Mononuclear cell (primary cell): ENCODE measurements around the gene YES1. TPM values are rescaled to one million over a fixed set of nuclear protein-coding genes. Genes with fewer than 3 reads are reported as not detected.
"Not testable (repeated sequence)": the region's sequence is repeated elsewhere in the genome, so short reads cannot be mapped to it uniquely, and the experiment has no call there.

ENCODE experiments used
- H3K27me3 ChIP-seq: 2 replicates; pipeline ENCODE4 v1.6.0; 2011; ENCODE audit warnings: low read length, control low read depth; ENCODE audit not compliant: insufficient read depth
- H3K4me1 ChIP-seq: 2 replicates; pipeline ENCODE4 v1.5.1; 2011; ENCODE audit warnings: mild to moderate bottlenecking, low read length, control low read depth; ENCODE audit not compliant: insufficient read depth
- H3K4me3 ChIP-seq: 2 replicates; pipeline ENCODE4 v1.5.1; 2011; ENCODE audit warnings: mild to moderate bottlenecking, low read length, moderate library complexity
- H3K9me3 ChIP-seq: 2 replicates; pipeline ENCODE4 v1.5.1; 2011; ENCODE audit warnings: low read depth, mild to moderate bottlenecking, control low read depth, low read length
- total RNA-seq: library from RNA; depleted of rRNA; stranded (reverse); fragments of >200 nt; gene quantifications from one replicate; pipeline ENCODE4 v1.2.3, GENCODE V29; 2012

Gene YES1
- total RNA-seq, 1 donor = 53.4 TPM

DNA sequence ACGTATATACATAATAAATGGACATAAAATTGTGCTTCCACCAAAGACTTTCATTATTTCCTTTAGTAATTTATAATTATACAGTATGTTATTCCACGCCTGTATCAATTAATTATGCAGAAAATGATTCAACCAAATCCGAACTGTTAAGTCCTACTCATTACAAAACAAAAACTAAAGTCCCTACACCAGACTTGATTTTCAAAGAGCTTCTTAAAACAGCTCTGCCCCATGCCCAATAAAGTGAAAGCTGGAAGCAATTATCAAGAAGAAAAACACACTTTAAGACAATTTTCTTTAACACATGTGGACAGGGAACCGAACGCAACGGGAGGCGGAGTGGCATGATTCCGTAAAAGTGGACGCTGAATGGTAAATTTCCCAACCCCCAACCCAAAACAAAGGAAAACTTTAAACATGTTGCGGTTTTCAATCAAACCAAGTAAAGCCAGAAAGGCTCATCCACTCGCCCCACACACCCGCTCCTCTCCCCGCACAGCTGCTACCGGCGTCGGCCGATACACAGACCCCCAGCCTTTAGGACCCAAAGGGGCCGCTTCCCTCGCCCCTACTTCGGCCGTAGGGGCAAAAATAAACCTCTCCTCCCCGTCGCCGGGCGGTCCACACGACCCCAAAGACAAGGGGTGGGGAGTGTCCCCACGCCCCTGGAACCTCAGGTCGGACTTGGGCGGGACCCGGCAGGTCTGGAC is 705 bp downstream of the YES1 start:
- peak overlapping the region; percentile 49 for H3K4me3 ChIP-seq

DNA sequence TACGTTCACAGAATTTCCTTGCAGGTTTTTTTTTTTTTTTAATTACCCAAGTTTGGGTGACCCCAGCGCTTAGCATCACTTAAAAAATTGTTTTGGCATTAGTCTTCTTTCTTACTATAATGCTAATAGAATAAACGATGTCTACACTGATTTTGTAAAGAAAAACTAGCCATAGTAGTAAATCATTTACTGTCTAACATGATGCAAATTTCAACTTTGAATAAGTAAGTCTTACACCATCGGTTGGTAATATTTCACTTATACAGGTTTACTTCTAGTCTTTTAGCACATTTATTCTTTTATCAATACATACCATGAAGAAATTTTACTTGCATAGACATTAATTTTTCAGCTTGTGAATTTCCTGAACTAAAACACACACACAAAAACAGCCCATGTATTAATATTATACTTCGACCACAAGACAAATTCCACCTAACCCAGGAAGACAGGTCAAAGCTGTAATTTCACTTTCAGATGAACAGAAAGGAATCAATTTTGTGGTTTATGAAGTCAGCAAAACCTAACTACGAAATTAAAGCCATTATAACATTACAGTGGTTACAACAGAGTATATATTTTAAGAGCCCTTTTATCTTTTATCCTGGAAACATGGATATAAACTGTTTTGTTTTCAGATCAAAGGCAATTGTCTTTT is 1.9 kb downstream of the YES1 start:
- no peaks in the 10 kb centered on the region for H3K9me3 ChIP-seq
- H3K4me3 ChIP-seq = no peak overlapping the region
- H3K4me1 ChIP-seq = peaks cover 40% of the 10 kb centered on the region
- H3K27me3 ChIP-seq = peaks cover 85% of the 10 kb centered on the region

More for the DNA sequence above, 705 bp downstream of the YES1 start:
- Histone ChIP-seq H3K9me3 (no peaks in the 10 kb centered on the region), H3K27me3 (peaks cover 84% of the 10 kb centered on the region), H3K4me1 (peaks cover 40% of the 10 kb centered on the region)

DNA sequence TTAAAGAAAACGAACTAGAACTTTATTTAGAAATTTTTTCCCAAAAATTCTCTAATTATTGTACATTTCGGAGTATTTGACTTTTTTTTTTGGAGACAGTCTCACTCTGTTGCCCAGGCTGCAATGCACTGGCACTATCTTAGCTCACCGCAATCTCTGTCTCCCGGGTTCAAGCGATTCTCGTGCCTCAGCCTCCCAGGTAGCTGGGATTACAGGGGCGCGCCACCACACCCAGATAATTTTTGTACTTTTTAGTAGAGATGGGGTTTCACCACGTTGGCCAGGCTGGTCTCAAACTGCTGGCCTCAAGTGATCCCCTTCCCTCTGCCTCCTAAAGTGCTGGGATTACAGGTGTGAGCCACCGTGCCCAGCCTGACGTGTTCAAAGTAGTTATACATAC is 2.8 kb downstream of the YES1 start:
- Histone ChIP-seq H3K4me1 (peaks cover 34% of the 10 kb centered on the region), H3K27me3 (peaks cover 83% of the 10 kb centered on the region)
- H3K4me3 ChIP-seq, H3K9me3 ChIP-seq: not testable (repeated sequence)

DNA sequence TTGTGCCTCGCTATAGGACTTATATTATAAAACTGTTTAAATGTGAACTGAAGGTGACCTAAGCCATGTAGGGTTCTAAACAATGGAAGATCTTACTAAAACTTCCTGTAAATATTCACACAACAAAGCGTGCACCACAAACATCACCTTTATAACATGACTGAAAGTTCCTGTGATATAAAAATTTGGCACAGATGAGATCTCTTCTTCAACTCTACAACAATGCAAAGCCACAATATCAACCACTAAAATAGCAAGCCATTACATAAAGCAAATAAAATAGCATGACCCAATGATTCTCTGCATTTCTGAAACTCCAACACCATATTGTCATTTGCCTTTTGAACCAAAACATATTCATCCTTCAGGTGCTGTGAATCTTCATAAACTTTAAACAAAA is 3.5 kb downstream of the YES1 start:
- Histone ChIP-seq H3K4me3 (no peak overlapping the region), H3K27me3 (peaks cover 83% of the 10 kb centered on the region), H3K4me1 (peaks cover 29% of the 10 kb centered on the region), H3K9me3 (no peaks in the 10 kb centered on the region)

DNA sequence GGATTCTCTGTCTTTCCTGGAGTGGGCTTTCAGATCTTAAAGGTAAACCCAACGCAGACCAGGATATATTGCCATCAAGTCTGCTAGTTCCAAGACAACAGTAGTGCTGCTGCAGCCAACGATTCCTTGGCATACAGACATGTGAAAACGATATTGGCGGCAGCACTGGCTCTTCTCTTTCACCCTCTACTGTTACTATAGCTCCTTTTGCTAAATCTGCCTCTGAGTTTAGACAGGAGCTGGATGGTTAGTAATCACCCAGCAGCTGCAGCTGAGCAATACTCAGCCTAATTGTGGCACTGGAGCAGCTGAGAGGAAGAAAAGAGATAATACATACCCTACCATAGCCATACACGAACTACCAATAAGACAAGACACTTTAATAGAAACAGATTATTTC is 4.0 kb downstream of the YES1 start:
- H3K27me3 ChIP-seq = peaks cover 87% of the 10 kb centered on the region
- H3K4me1 ChIP-seq = peaks cover 24% of the 10 kb centered on the region

DNA sequence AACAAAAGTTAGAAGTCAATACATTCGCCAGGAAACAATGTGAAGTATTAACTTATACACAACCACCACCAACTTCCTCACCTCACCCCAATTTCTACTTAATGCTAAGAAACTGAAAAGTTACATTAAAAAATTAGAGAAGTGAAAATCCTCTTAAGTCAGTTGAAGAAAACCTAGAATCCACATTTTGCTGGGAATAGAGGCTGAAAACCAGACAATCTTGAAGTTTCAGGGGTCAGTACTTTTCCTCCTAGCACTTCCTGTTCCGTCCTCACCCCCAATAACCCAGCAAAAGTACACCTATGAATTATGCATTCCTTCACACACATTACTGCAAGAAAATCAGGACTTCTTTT is 6.3 kb downstream of the YES1 start:
- Histone ChIP-seq H3K27me3 (peaks cover 95% of the 10 kb centered on the region), H3K4me3 (no peak overlapping the region)

More for the DNA sequence above, 4.0 kb downstream of the YES1 start:
- no peak overlapping the region for H3K4me3 ChIP-seq
- H3K9me3 ChIP-seq = no peaks in the 10 kb centered on the region

DNA sequence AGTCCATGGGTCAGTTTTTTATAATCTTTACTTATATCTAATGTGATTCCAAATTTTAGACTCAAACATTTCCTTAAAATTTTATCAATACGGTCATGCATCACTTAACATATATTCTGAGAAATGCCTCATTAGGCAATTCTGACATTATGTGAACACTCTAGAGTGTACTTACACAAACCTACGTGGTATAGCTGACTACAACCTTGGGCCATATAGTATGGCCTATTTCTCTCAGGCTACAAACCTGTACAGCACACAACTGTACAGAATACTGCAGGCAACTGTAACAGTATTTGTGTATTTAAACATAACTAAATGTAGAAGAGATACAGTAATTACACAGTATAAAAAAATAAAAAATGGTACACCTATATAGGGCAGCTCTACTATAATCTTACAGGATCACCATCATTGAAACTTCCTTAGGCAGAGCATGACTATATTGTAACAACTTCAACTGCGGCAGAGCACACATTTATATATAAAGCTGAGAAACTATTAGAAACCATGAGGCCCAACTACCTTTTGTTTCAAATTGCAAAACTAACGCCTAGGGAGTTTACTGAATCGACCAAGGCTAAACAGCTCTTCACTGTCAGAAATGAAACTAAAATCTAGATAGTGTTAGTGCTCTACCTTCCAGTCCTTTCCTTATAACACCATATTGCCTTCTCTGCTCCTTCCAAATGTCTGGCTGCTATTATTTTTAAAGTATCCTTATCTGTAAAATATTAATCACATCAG is 6.9 kb downstream of the YES1 start:
- H3K9me3 ChIP-seq = no peaks in the 10 kb centered on the region
- peaks cover 95% of the 10 kb centered on the region for H3K27me3 ChIP-seq
- H3K4me3 ChIP-seq = no peak overlapping the region
- H3K4me1 ChIP-seq = peaks cover 7% of the 10 kb centered on the region

More for the DNA sequence above, 6.3 kb downstream of the YES1 start:
- Histone ChIP-seq H3K4me1 (peaks cover 7% of the 10 kb centered on the region), H3K9me3 (no peaks in the 10 kb centered on the region)

DNA sequence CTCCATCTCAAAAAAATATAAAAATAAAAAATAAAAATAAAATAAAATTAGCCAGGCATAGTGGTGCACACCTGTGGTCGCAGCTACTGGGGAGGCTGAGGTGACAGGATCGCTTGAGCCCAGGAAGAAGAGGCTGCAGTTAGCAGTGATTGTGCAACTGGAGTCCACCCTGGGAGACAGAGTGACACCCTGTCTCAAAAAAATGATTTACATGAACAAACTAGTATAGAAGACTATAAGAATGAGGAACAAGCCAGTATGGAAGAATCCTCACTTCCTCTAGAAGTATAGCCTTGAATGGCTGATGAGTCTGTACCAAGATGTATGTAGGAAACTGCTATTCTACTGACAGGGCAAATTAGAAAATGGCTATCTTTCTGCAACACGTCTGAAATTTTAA is 10.9 kb downstream of the YES1 start:
- no peak overlapping the region for H3K4me3 ChIP-seq
- H3K27me3 ChIP-seq = peaks cover 91% of the 10 kb centered on the region
- no peaks in the 10 kb centered on the region for H3K4me1 ChIP-seq
- H3K9me3 ChIP-seq = no peaks in the 10 kb centered on the region

DNA sequence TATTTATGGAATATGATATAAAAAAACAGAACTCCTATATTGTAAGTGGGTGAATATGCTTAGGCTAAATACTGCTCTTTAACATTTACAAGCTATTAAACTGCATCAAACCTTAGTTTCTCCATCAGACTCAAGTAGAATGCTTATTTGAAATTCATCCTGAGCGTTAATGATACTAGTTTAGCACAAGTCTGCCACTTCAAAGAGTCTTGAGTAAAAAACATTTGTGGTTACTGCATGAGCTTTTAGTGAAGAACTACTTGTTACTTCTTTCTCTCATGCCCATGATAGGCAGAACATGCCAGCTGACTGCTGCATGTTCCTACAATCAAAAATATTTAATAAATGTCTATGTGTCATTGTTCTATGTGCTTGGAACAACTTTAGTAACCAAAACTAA is 12.1 kb downstream of the YES1 start:
- Histone ChIP-seq H3K4me3 (no peak overlapping the region), H3K4me1 (no peaks in the 10 kb centered on the region), H3K27me3 (peaks cover 86% of the 10 kb centered on the region), H3K9me3 (no peaks in the 10 kb centered on the region)

DNA sequence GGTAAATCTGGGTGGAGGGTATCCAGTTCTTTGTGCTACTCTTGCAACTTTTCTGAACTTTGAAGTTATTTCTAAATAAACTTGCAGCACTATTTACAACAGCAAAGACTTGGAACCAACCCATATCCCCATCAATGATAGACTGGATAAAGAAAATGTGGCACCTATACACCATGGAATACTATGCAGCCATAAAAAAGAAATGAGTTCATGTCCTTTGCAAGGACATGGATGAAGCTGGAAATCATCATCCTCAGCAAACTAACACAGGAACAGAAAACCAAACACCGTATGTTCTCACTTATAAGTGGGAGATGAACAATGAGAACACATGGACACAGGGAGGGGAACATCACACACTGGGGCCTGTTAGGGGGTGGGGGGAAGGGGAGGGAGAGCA is 16.7 kb downstream of the YES1 start:
- H3K27me3 ChIP-seq = peaks cover 69% of the 10 kb centered on the region
- H3K4me1 ChIP-seq, H3K9me3 ChIP-seq, H3K4me3 ChIP-seq: not testable (repeated sequence)

DNA sequence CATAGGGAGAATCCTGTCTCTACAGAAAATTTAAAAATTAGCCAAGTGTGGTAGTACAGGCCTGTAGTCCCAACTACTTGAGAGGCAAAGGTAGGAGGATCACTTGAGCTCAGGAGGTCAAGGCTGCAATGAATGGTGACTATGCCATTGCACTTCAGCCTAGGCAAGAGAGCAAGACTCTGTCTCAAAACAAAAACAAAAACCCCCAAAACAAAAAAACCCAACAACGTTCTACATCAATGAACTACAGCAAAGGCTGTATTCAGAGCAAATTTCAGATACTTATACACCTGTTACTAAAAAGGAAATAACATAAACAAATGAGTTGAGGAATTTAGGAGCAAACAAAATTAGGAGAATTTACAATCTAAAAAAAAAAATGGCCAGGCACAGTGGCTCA is 22.6 kb downstream of the YES1 start:
- Histone ChIP-seq H3K4me3 (no peak overlapping the region), H3K9me3 (no peaks in the 10 kb centered on the region), H3K27me3 (peaks cover 49% of the 10 kb centered on the region), H3K4me1 (peaks cover 9% of the 10 kb centered on the region)

DNA sequence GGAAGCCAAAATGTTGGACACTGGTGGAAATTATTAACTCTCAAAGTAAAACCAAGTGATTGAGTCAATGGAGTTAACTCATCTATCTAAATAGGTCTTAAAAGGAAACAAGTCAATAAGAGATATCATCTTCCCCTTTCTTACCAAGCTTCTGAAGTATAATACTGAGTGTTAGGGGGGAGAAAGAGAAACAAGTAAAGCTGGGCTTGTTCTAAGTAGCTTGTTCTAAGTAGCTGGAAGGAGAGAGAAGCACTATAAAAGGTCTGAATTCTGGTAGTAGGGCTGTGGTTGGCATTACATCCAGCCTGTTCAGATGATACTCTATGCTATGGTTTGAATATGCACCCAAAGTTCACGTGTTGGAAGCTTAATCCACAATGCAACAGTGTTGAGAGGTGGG is 26.8 kb downstream of the YES1 start:
- Histone ChIP-seq H3K4me3 (no peak overlapping the region), H3K9me3 (no peaks in the 10 kb centered on the region), H3K4me1 (peaks cover 9% of the 10 kb centered on the region), H3K27me3 (peaks cover 42% of the 10 kb centered on the region)

DNA sequence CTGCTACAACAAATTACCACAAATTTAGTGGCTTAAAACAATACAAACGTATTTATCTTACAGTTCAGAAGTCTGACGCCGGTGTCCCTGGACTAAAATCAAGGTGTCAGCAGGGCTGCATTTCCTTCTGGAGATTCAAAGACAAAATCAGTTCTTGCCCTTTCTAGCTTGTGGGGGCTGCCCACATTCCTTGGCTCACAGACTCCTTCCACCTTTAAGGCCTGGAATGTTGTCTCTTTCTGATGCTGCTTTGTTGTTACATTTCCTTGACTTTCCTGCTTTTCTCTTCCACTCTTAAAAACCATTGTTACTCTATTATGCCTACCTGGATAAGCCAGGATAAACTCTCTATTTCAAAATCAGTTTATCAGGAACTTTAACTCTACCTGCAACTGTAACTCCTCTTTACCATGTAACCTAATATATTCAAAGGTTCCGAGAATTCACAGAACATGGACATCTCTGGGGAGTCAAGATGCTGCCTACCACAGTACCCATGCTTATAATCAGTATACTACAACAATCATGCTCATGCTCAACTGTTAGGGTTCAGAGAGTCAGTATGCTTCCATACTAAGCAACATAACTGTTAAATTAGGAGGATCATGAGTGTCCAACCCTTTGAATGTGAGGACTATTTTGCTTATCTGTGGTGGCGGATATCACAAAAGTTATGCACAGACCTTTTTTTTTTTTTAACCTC is 27.4 kb downstream of the YES1 start:
- peaks cover 9% of the 10 kb centered on the region for H3K4me1 ChIP-seq
- no peak overlapping the region for H3K4me3 ChIP-seq
- peaks cover 42% of the 10 kb centered on the region for H3K27me3 ChIP-seq
- H3K9me3 ChIP-seq = no peaks in the 10 kb centered on the region

DNA sequence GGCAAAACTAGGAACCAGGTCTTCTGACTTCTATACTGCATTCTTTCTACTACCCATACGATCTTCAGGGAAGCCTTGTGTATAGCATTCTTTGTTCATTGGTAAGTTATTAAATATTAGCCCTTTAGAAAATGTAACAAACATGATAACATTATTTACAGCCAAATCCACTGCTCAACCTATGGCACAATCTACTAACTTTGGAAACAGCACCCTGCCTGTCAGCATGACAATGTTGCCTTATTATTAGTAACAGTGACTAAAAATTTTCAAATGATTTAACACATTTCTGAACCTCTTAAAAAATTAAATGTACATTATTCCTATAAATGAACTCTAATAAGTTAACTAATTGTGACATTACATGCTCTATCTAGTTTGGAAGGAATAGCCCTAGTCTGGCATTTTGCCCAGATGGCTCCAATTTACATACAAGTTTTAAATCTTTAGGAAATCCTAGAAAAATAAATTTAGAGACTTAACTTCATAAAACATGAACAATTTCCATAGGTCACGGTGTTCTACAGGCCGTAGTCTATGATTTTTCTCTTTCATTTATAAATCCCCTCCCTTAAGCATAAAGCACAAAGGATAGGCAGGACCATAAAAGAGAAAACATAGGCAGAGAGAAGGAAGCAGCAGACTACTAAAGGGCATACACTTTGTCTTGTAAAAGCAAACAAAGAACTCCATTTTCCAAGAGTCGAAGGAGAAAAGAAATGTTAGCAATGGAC is 33.7 kb downstream of the YES1 start:
- no peaks in the 10 kb centered on the region for H3K9me3 ChIP-seq
- no peak overlapping the region for H3K4me3 ChIP-seq
- peaks cover 22% of the 10 kb centered on the region for H3K27me3 ChIP-seq
- no peaks in the 10 kb centered on the region for H3K4me1 ChIP-seq
